GM19467 (cell line): ENCODE measurements around the gene CD1C.
"Not testable (repeated sequence)": the region's sequence is repeated elsewhere in the genome, so short reads cannot be mapped to it uniquely, and the experiment has no call there.

ENCODE experiments used
- ATAC-seq: cut with Tn5 transposase; IDR thresholded peaks from one replicate; pipeline ENCODE4 v1.9.1; 2021; ENCODE audit warnings: mild to moderate bottlenecking, moderate library complexity; ENCODE audit not compliant: unreplicated experiment

The CD1C gene

DNA sequence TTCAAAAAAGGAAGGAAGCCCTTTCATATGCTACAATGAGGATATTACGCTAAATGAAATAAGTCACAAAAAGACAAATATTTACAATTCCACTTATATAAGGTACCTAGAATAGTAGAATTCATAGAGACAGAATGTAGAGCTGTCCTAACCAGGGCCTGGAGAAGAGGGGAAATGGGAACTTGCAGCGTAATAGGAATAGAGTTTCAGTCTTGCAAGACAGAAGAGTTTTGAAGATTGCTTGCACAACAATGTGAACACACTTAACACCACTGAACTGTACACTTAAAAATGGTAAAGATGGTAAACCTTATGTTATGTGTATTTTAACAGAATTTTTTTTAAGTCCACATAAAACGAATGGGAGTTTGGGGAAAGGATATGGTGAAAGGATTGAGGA, 38.7 kb downstream of the CD1C start:
- ATAC-seq: no peak

- ATAC-seq: no peak
These were observed 39.6 kb downstream of the CD1C start for GRCh38 chr1:158329300-158329699.

DNA sequence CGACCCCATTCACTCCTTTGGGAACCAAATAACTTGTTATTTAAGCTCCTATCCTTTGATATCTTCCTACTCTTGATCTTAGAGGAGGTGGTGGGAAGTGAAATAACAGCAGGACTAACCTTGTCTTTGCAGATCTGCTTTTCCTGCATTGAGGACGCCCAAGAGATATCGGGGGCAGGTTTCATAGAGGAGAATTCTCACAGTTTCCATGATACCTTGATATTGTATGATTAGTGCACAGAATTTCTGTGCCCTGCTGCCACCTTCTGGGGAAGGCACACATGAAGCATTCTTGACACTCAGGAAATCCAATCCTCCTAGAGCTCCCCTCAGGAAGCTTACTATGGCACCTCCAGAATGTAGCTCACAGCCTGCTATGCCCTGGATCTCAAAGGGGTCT, 40.0 kb downstream of the CD1C start:
- ATAC-seq: no peak

- ATAC-seq: no peak
These were observed 40.8 kb downstream of the CD1C start for GRCh38 chr1:158330391-158331105.

DNA sequence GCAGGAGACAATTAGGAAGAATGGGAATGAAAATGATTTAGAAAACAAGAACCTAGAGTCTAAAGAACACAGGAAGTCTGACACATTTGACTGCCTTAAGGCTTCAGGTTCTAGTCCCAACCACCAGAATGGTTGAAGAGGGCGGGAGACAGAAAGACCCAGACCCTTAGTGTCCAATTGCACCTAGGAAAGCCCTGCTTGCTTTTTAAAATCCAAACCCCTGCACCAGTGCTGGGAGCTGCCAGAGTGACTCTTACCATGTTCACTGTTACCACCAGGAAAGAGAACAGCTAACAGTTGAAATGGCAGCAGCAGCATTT, 41.3 kb downstream of the CD1C start:
- no peak for ATAC-seq

DNA sequence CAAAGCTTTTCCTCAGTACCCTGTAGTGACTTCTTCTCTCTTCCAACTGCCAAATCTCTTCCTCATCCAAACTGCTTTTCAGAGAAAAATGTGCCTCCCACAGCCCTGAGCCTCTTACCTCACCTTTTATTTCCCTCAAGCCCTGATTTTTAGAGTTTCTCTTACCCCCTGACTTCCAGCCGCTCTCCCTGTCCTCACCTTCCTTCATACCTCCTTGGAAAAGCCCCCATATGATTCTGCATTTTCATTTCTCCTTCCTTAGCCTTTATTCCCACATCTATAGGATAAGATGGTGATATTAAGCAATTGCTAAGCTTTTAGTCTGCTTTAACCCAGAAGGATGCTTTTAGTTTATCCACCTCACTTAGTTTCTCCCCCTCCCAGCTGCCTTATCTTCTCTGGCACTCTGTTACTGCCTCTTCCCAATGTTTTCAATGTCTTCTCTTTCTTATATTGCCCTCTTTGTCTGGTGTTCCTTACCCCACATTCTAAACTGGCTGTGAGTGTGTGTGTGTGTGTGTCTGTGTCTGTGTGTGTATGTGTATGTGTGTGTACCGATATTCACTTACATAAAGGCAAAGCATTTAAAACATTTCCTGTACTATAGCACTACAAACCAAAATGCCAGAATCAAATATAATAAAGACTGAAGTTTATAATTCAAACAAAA, 41.9 kb downstream of the CD1C start, which contains the start of gene CD1B:
CD1B (minus strand) TSS at position 51 of the 670 bp plus-strand sequence. CDS start 108 bp downstream, outside the sequence.
- ATAC-seq: no peak

DNA sequence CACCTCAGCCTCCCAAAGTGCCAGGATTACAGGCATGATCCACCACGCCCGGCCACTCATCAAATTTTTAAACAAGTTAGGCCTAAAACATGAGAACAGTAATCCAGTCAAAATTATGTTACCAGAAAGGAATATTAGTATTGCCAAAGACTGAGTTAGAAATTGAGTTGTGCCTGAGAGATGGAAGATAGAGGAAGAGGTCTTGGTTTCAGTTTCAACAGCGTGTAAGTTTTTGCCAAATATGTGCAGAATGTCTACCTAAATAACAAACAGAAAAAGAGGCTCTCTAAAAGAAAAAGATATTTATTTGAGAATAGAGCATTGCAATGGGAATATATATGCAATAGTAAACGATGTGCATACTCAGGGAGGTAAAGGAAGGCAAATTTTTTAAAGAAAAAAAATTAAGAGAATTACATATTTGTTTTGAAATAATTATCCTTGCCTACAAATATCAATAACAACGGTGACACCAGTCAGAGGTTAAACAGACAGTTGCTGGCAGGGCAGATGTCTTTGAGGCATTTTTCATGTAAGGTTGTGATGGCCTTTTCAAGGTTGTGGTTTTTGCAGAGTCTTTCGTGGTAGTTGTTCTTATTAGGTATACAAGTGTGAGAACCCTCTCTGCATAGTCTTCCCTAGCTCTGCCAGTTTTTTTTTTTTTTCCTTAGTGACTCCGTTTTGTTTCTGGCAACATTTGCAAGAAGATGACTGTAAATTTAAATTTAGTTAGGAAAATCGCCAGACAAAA, 43.9 kb downstream of the CD1C start:
- ATAC-seq: no peak

DNA sequence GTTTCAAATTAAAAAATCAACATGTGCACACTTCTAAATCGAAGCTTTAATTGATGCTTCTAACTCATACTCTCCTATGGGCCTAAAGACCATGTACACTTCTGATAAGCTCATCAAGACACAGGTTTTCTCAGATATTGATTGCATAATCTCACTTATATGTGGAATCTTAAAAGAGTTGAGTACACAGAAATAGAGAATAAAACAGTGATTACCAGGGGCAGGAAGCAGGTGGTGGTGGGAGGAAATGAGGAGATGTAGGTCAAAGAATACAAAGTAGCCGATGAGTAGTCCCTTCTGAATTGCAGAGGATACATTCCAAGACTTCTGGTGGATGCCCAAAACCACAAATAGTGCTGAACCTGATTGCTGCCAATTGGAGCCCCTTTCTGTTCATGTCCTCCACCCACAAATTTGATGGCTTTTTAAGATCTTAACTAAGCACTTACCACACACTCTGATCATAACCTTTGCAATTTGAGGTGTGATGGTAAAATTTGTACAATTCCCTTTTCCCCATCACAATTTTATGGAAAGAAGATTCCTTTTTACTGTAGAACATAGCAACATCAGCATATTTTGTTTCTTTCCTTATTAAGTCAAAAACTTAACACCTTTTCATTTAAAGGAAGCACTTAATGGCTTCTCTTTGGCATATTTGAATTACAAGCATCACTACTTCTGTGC, 44.9 kb downstream of the CD1C start:
- no peak for ATAC-seq

DNA sequence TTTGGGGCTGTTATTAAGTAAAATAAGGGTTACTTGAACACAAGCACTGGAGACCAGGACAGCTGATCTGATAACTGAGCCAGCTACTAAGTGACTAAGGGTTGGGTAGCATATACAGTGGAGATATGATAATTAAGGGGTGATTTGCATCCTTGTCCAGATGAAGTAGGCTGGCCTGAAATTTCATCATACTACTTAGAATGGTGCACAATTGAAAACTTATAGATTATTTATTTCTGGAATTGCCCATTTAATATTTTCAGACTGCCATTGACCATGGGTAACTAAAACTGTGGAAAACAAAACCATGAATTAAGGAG, 45.5 kb downstream of the CD1C start:
- ATAC-seq: no peak

DNA sequence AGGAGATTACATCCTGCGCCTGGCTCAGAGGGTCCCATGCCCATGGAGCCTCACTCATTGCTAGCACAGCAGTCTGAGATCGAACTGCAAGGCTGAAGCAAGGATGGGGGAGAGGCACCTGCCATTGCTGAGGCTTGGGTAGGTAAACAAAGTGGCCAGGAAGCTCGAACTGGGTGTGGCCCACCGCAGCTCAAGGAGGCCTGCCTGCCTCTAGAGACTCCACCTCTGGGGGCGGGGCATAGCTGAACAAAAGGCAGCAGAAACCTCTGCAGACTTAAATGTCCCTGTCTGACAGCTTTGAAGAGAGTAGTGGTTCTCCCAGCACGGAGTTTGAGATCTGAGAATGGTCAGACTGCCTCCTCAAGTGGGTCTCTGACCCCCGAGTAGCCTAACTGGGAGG, 46.7 kb downstream of the CD1C start:
- not testable (repeated sequence) for ATAC-seq
